Parathyroid adenoma (tissue), 2 donors: ENCODE measurements around the gene SCN1B.
"Not testable (repeated sequence)": the region's sequence is repeated elsewhere in the genome, so short reads cannot be mapped to it uniquely, and the experiment has no call there.

Source experiments
- H2AFZ ChIP-seq: fragments of 300-600 bp; sonication (generic); one replicate; pipeline ENCODE4 v1.7.0; 2017; ENCODE audit warnings: antibody characterized with exemption, mild to moderate bottlenecking
- H3K27ac ChIP-seq: fragments of 300-600 bp; sonication (generic); one replicate; pipeline ENCODE4 v1.7.0; 2017
- H3K27me3 ChIP-seq: fragments of 300-600 bp; sonication (generic); one replicate; pipeline ENCODE4 v1.7.0; 2017; ENCODE audit warnings: low read length; ENCODE audit not compliant: control insufficient read depth, insufficient read depth
- H3K36me3 ChIP-seq: fragments of 300-600 bp; sonication (generic); one replicate; pipeline ENCODE4 v1.7.0; 2017; ENCODE audit warnings: low read length; ENCODE audit not compliant: control insufficient read depth, insufficient read depth
- H3K4me1 ChIP-seq: fragments of 300-600 bp; sonication (generic); one replicate; pipeline ENCODE4 v1.7.0; 2017; ENCODE audit warnings: control low read depth
- H3K4me2 ChIP-seq: fragments of 300-600 bp; sonication (generic); one replicate; pipeline ENCODE4 v1.7.0; 2017; ENCODE audit warnings: low read length
- H3K4me3 ChIP-seq: fragments of 300-600 bp; sonication (generic); one replicate; pipeline ENCODE4 v1.7.0; 2017; ENCODE audit warnings: low read depth, low read length
- H3K79me2 ChIP-seq: fragments of 300-600 bp; sonication (generic); one replicate; pipeline ENCODE4 v1.7.0; 2017; ENCODE audit warnings: control low read depth
- H3K9ac ChIP-seq: fragments of 300-600 bp; sonication (generic); one replicate; pipeline ENCODE4 v1.7.0; 2017; ENCODE audit warnings: mild to moderate bottlenecking
- H3K9me3 ChIP-seq: fragments of 300-600 bp; sonication (generic); one replicate; pipeline ENCODE4 v1.7.0; 2017; ENCODE audit warnings: low read length; ENCODE audit not compliant: control insufficient read depth
- CTCF ChIP-seq: fragments of 300-600 bp; sonication (generic); IDR thresholded peaks from one replicate; pipeline ENCODE4 v1.7.0; 2017; ENCODE audit warnings: antibody characterized with exemption, mild to moderate bottlenecking
- donor health status: primary hyperparathyroidism.

Gene SCN1B

DNA sequence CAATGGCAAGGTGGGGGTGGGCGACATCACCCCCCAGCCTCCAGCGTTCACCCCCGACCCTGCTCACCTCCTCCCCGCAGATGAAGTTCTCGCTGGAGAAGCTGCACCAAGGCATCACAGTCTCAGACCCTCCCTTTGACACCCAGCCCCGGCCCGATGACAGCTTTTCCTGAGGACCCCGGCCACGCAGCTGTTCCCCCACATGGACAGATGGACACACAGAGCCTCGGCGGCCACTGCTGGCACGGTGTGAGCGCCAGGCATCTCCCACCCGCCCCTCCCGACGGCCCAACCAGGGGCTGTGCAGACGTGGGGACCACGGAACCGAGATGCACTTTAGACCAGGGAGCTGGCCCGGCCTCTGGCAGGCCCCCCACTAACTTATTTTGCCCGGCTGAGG is 4.3 kb upstream of the SCN1B start:
- Histone ChIP-seq H2AFZ (no peak overlapping the region), H3K4me1 (peaks cover 6% of the 10 kb centered on the region), H3K9me3 (no peaks in the 10 kb centered on the region), H3K36me3 (no peaks in the 10 kb centered on the region), H3K9ac (no peak overlapping the region), H3K27ac (no peak overlapping the region), H3K4me3 (no peak overlapping the region), H3K79me2 (no peaks in the 10 kb centered on the region), H3K4me2 (no peak overlapping the region), H3K27me3 (no peaks in the 10 kb centered on the region)
- no peak for TF ChIP-seq CTCF

GRCh38 chr19:35026418-35026817 is 3.9 kb upstream of the SCN1B start:
- peaks cover 6% of the 10 kb centered on the region for H3K4me1 ChIP-seq
- no peaks in the 10 kb centered on the region for H3K9me3 ChIP-seq
- H3K36me3 ChIP-seq = no peaks in the 10 kb centered on the region

DNA sequence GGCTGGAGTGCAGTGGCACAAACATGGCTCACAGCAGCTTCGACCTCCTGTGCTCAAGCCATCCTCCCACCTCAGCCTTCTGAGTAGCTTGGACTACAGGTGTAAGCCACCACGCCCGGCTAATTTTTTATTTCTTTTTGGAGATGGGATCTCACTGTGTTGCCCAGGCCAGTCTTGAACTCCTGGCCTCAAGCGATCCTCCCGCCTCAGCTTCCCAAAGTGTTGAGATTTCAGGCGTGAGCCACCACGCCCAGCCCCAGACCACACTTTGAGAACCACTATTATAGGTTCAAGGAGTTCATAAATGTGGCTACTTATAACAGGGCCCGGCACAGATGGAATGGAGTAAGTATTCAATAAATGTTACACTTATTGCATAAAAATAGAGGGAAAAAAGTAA is 3.3 kb upstream of the SCN1B start:
- peaks cover under 1% of the 10 kb centered on the region for H3K79me2 ChIP-seq
- no peak overlapping the region for H3K9ac ChIP-seq
- TF ChIP-seq CTCF = no peak
- H3K4me2 ChIP-seq = no peak overlapping the region
- peaks cover 6% of the 10 kb centered on the region for H3K4me1 ChIP-seq
- no peak overlapping the region for H3K4me3 ChIP-seq
- H3K27ac ChIP-seq = no peak overlapping the region
- no peaks in the 10 kb centered on the region for H3K27me3 ChIP-seq
- no peak overlapping the region for H2AFZ ChIP-seq
- no peaks in the 10 kb centered on the region for H3K36me3 ChIP-seq
- H3K9me3 ChIP-seq = no peaks in the 10 kb centered on the region

More at GRCh38 chr19:35026418-35026817, 3.9 kb upstream of the SCN1B start:
- H3K27ac ChIP-seq = no peak overlapping the region
- H3K79me2 ChIP-seq = no peaks in the 10 kb centered on the region
- no peak for TF ChIP-seq CTCF
- no peak overlapping the region for H2AFZ ChIP-seq
- no peaks in the 10 kb centered on the region for H3K27me3 ChIP-seq
- no peak overlapping the region for H3K9ac ChIP-seq
- H3K4me2 ChIP-seq = no peak overlapping the region
- no peak overlapping the region for H3K4me3 ChIP-seq

- no peak overlapping the region for H3K4me3 ChIP-seq
- H3K9ac ChIP-seq = no peak overlapping the region
- no peaks in the 10 kb centered on the region for H3K9me3 ChIP-seq
- no peak overlapping the region for H3K4me2 ChIP-seq
- no peaks in the 10 kb centered on the region for H3K36me3 ChIP-seq
- H3K27me3 ChIP-seq = no peaks in the 10 kb centered on the region
- H3K27ac ChIP-seq = peak overlapping the region; percentile 4
- TF ChIP-seq CTCF = no peak
- H3K79me2 ChIP-seq = peaks cover 10% of the 10 kb centered on the region
- peaks cover 9% of the 10 kb centered on the region for H3K4me1 ChIP-seq
- H2AFZ ChIP-seq = no peak overlapping the region
Measured at GRCh38 chr19:35027851-35028599, 2.2 kb upstream of the SCN1B start.

DNA sequence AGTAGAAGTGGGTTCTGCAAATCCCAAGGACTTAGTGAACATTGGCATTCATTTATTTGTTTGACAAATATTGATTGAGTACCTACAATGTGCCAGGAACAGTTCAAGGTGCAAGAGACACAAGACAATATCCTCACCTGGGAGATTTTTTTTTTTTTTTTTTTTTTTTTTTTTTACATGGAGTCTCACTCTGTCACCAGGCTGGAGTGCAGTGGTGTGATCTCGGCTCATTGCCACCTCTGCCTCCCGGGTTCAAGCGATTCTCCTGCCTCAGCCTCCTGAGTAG is 1.7 kb upstream of the SCN1B start:
- H3K9ac ChIP-seq, H3K4me3 ChIP-seq, H2AFZ ChIP-seq, H3K27me3 ChIP-seq, H3K27ac ChIP-seq, H3K4me1 ChIP-seq, H3K9me3 ChIP-seq, H3K4me2 ChIP-seq, H3K36me3 ChIP-seq: not testable (repeated sequence)
- peaks cover 13% of the 10 kb centered on the region for H3K79me2 ChIP-seq

DNA sequence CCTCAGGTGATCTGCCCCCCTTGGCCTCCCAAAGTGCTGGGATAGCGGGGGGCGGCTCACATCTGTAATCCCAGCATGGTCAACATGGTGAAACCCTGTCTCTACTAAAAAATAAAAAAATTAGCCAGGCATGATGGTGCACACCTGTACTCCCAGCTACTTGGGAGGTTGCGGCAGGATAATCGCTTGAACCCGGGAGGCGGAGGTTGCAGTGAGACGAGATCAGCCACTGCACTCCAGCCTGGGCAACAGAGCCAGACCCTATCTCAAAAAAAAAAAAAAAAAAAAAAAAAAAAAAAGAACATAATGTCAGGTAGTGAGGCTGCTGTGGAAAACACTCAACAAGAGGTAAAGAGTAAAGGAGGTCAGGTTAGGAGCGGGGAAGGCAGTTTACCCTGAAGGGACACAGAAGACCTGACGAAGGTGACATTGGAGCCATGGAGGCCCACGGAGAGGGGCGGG is 964 bp upstream of the SCN1B start:
- not testable (repeated sequence) for H3K27ac ChIP-seq, H3K36me3 ChIP-seq, H3K4me1 ChIP-seq

More for the DNA sequence above, 964 bp upstream of the SCN1B start:
- H3K9me3 ChIP-seq, H3K4me2 ChIP-seq, H2AFZ ChIP-seq, H3K4me3 ChIP-seq, H3K27me3 ChIP-seq, H3K9ac ChIP-seq: not testable (repeated sequence)
- H3K79me2 ChIP-seq = peaks cover 13% of the 10 kb centered on the region
